Erythroblast (primary cell): ENCODE measurements around the gene TNIK.

Source experiments
- DNase-seq, 2 experiments: peaks; one replicate each; lab custom pipeline; 2025; lab: John Stamatoyannopoulos, UW
- GATA1 ChIP-seq: IDR thresholded peaks from 2 replicates; pipeline ENCODE4 v1.6.1; 2011; ENCODE audit warnings: low read depth, mild to moderate bottlenecking, control low read depth, low read length, moderate library complexity
- POLR2A ChIP-seq: IDR thresholded peaks from 2 replicates; pipeline ENCODE4 v1.6.1; 2011; ENCODE audit warnings: mild to moderate bottlenecking, low read length

Gene TNIK

GRCh38 chr3:171282041-171282440 is 178.2 kb downstream of the TNIK start:
- no peak for TF ChIP-seq GATA1
- TF ChIP-seq POLR2A: no peak

DNA sequence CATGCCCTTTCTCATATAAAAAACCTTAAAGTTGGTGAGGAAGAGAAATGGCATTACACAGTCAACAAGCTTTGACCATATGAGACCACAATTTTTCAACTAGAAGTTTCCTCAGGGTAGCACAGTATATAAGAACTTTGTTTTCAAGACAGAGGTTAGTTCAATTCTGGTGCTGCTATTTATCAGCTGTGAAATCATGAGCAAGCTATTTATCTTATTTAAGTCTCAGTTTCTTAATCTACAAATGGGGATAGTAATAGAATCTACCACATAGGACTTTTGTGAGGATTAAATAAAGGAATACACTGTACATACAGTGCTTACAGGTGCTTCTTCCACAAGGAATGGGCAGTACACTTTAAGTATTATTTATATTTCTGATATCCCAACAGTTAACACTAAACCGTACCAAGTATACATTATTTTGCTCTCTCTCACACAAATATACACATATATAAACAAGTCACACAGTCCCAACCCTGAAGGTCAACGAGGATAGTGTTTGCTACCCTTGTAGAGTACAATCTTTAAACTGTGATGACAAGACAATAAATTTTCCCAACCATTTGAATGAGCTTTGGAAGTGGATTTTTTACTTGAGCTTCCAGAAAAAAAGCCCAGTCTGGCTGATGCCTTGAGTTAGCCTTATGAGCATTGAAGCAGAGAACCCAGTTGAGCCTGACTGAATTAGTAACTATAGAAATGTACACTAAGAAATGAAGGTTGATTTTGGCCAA is 178.8 kb downstream of the TNIK start:
- TF ChIP-seq GATA1 (no peak), POLR2A (no peak)
- no peak for DNase-seq

More at GRCh38 chr3:171282041-171282440, 178.2 kb downstream of the TNIK start:
- DNase-seq: no peak

- DNase-seq: no peak
Measured at GRCh38 chr3:171279972-171280371, 180.2 kb downstream of the TNIK start.

GRCh38 chr3:171278299-171278590 is 182.0 kb downstream of the TNIK start:
- DNase-seq: peak; percentile 30 to 56
- TF ChIP-seq POLR2A: no peak
- no peak for TF ChIP-seq GATA1

More at GRCh38 chr3:171279972-171280371, 180.2 kb downstream of the TNIK start:
- TF ChIP-seq POLR2A (no peak), GATA1 (no peak)

GRCh38 chr3:171277456-171278298 is 182.5 kb downstream of the TNIK start:
- peak in 1 of 2 experiments; percentile 30 for DNase-seq
- no peak for TF ChIP-seq GATA1

DNA sequence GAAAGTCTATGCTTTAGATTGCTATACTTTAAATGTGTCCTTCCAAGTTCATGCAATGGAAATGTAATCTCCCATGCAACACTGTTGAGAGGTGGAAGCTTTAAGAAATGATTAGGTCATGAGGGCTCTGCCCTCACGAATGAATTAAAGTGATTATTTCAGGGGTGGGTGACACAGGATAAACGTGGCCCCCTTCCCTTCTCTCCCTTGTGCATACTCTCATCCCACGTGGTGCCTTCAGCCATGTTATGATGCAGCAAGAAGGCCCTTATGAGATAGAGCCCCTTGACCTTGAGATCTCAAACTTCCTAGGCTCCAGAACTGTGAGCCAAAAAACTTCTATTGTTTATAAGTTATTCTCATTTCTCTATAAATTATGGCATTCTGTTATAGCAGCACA is 183.3 kb downstream of the TNIK start:
- no peak for TF ChIP-seq GATA1
- TF ChIP-seq POLR2A: no peak
- no peak for DNase-seq

- no peak for TF ChIP-seq GATA1
- TF ChIP-seq POLR2A: no peak
- no peak for DNase-seq
Measured at GRCh38 chr3:171274222-171274621, 186.0 kb downstream of the TNIK start.

- TF ChIP-seq GATA1: no peak
- no peak for TF ChIP-seq POLR2A
- DNase-seq: no peak
Measured at GRCh38 chr3:171270541-171270940, 189.7 kb downstream of the TNIK start.

DNA sequence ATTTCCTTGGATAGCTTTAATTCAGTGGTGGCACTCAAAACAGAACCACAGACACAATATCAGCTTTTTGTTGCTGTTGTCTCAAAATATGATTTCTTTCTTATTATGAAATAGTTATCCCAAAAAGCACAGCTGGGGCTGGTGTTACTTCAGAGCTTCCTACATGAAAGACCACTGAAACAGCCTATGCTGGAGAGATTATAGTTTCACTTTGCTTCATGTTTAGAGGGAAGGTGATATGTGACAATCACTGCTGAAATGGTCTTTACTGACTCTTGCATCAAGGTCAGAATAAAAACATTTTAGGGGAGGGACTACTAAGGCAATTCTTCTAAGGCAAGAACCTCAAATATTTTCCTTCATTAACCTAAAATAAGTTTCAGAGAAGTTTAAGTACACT is 190.7 kb downstream of the TNIK start:
- DNase-seq: no peak
- no peak for TF ChIP-seq POLR2A
- TF ChIP-seq GATA1: no peak

GRCh38 chr3:171268677-171269076 is 191.5 kb downstream of the TNIK start:
- TF ChIP-seq POLR2A: no peak

GRCh38 chr3:171267104-171267503 is 193.1 kb downstream of the TNIK start:
- no peak for DNase-seq
- TF ChIP-seq GATA1: no peak
- no peak for TF ChIP-seq POLR2A

More at GRCh38 chr3:171268677-171269076, 191.5 kb downstream of the TNIK start:
- DNase-seq: no peak

DNA sequence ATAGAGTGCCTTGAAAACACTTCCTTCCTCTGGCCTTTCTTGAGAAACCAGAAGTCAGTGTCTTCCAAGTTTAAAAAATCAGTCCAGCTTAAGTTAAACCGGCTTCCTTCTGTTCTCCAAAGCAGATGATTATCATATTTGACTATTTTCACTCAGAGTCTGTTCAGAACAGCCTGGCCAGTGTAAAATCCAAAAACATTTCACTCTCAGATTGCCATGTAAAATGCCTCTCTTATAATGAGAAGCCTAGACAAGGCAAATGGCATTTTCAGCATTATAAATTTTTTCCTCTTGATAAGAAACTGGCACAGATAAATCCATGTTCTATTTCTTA is 193.5 kb downstream of the TNIK start:
- DNase-seq: no peak
- TF ChIP-seq GATA1 (no peak), POLR2A (no peak)

DNA sequence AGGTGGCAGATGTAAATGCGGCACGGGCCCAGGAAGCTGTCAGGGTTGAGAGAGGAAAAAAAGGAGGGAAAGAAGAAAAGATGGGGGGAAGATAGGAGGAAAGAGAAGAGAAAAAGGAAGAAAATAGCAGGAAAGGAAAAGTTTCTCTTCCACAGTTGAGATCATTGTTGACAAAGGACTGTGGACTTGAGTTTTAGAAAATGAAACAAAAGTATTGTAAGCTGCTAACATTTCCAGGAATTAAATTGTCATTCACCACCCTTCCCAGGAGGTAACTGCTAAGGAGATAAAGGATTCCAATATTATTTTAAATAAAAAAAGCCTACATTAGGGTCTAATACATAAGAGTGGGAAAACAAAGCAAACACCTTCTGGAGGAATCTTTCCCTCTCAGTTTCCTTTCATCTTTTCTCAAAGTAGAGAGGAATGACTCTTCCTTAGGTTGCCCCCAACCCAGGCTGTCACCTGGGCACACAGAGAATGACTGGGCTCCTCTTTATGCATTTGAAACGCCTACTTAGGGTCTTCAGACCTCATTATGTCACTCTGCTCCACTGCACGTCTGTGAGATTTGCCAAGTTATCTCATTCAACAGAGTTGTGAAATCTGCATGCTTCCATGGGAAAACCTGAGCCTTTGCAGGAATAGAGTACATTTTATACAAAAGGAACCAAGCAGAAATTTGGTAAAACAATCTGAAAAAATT is 194.0 kb downstream of the TNIK start:
- no peak for DNase-seq

GRCh38 chr3:171264758-171265157 is 195.4 kb downstream of the TNIK start:
- DNase-seq: no peak

More for the DNA sequence above, 194.0 kb downstream of the TNIK start:
- TF ChIP-seq POLR2A (no peak), GATA1 (no peak)

GRCh38 chr3:171262431-171262830 is 197.8 kb downstream of the TNIK start:
- TF ChIP-seq GATA1 (no peak), POLR2A (no peak)
- DNase-seq: no peak

More at GRCh38 chr3:171264758-171265157, 195.4 kb downstream of the TNIK start:
- TF ChIP-seq POLR2A (no peak), GATA1 (no peak)
